DND-41 (cell line): Measurements from ENCODE around the gene CHRNB4.

Experiments used
- ATAC-seq: fragments of 200-7000 bp; cut with Tn5 transposase; 3 replicates; pipeline ENCODE4 v1.9.1; 2021; ENCODE audit warnings: low read depth; ENCODE audit not compliant: insufficient read depth
- DNase-seq: peaks from one replicate; pipeline ENCODE4 v3.0.0-alpha.2; 2020
- H2AFZ ChIP-seq: 2 replicates; pipeline ENCODE4 v1.6.0; 2012; ENCODE audit warnings: low read depth, low read length
- H3K27ac ChIP-seq: 2 replicates; pipeline ENCODE4 v1.5.1; 2012; ENCODE audit warnings: low read length, inconsistent platforms
- H3K27me3 ChIP-seq: fragments of 200-600 bp; sonication (generic); 2 replicates; pipeline ENCODE4 v1.6.0; 2012; ENCODE audit warnings: low read length, mild to moderate bottlenecking, inconsistent platforms; ENCODE audit not compliant: insufficient read depth, poor library complexity
- H3K36me3 ChIP-seq: 2 replicates; pipeline ENCODE4 v1.5.1; 2012; ENCODE audit warnings: low read length, inconsistent platforms; ENCODE audit not compliant: insufficient read depth
- H3K4me1 ChIP-seq: 2 replicates; pipeline ENCODE4 v1.5.1; 2012; ENCODE audit warnings: mild to moderate bottlenecking, low read length; ENCODE audit not compliant: insufficient read depth
- H3K4me2 ChIP-seq: 2 replicates; pipeline ENCODE4 v1.6.0; 2012; ENCODE audit warnings: mild to moderate bottlenecking, moderate library complexity, low read length, inconsistent platforms; ENCODE audit not compliant: insufficient read depth
- H3K4me3 ChIP-seq, 2 experiments: fragments of 200-600 bp in 1 of 2; shearing (Covaris generic) in 1 of 2; 2 replicates each; pipeline ENCODE4 v1.5.1; 2012 to 2016; ENCODE audit warnings: inconsistent platforms in 2 of 2, low read length in 2 of 2, mild to moderate bottlenecking in 2 of 2, low read depth in 1 of 2, moderate library complexity in 1 of 2
- H3K79me2 ChIP-seq: 2 replicates; pipeline ENCODE4 v1.6.0; 2012; ENCODE audit warnings: low read length, inconsistent platforms; ENCODE audit not compliant: insufficient read depth
- H3K9ac ChIP-seq: 2 replicates; pipeline ENCODE4 v1.6.0; 2012; ENCODE audit warnings: low read depth, mild to moderate bottlenecking, inconsistent platforms, low read length, moderate library complexity
- H3K9me3 ChIP-seq: 2 replicates; pipeline ENCODE4 v1.5.1; 2012; ENCODE audit warnings: low read length, moderate library complexity, mild to moderate bottlenecking, inconsistent platforms; ENCODE audit not compliant: insufficient read depth, severe bottlenecking
- H4K20me1 ChIP-seq: 2 replicates; pipeline ENCODE4 v1.6.0; 2012; ENCODE audit warnings: low read length; ENCODE audit not compliant: insufficient read depth
- EZH2 ChIP-seq: IDR thresholded peaks from 3 replicates; pipeline ENCODE4 v1.6.1; 2012; ENCODE audit warnings: borderline replicate concordance, low read depth, mild to moderate bottlenecking, moderate library complexity, low read length, inconsistent platforms; ENCODE audit not compliant: severe bottlenecking
- TF ChIP-seq, protein P1 (sequence below): IDR thresholded peaks from 2 replicates; pipeline ENCODE4 v1.5.1; 2012; ENCODE audit warnings: borderline replicate concordance, low read length, moderate library complexity, mild to moderate bottlenecking; ENCODE audit not compliant: poor library complexity, severe bottlenecking; ENCODE audit errors: extremely low read depth

Gene CHRNB4

DNA sequence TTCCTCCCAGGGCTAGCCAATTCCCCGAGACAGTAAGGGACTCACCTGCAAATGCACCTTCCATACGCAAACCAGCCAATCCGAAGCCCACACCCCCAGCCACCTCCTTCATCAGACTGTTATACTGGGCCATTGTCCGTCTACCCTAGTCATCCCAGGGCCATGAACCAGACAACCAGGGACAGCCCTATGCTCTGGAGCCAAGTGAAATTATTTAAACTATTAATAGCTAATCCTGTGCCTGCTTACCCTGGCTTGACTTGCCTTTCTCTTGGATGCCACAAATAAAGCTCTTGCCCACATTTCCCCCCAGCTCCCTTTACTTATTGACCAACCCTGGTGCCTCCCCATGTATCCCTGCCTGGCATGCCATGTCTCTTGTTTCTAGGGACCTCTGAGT, 4.0 kb upstream of the CHRNB4 start:
- Histone ChIP-seq H3K36me3 (no peaks in the 10 kb centered on the region), H3K4me3 (no peak overlapping the region), H3K9me3 (no peaks in the 10 kb centered on the region), H4K20me1 (no peaks in the 10 kb centered on the region), H3K4me2 (no peak overlapping the region), H3K4me1 (no peaks in the 10 kb centered on the region), H3K27ac (no peak overlapping the region), H3K79me2 (no peaks in the 10 kb centered on the region), H2AFZ (no peak overlapping the region), H3K27me3 (no peaks in the 10 kb centered on the region), H3K9ac (no peak overlapping the region)
- TF ChIP-seq, protein P1, sequence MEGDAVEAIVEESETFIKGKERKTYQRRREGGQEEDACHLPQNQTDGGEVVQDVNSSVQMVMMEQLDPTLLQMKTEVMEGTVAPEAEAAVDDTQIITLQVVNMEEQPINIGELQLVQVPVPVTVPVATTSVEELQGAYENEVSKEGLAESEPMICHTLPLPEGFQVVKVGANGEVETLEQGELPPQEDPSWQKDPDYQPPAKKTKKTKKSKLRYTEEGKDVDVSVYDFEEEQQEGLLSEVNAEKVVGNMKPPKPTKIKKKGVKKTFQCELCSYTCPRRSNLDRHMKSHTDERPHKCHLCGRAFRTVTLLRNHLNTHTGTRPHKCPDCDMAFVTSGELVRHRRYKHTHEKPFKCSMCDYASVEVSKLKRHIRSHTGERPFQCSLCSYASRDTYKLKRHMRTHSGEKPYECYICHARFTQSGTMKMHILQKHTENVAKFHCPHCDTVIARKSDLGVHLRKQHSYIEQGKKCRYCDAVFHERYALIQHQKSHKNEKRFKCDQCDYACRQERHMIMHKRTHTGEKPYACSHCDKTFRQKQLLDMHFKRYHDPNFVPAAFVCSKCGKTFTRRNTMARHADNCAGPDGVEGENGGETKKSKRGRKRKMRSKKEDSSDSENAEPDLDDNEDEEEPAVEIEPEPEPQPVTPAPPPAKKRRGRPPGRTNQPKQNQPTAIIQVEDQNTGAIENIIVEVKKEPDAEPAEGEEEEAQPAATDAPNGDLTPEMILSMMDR: no peak
- TF ChIP-seq EZH2: no peak
- ATAC-seq: no peak
- DNase-seq: no peak

DNA sequence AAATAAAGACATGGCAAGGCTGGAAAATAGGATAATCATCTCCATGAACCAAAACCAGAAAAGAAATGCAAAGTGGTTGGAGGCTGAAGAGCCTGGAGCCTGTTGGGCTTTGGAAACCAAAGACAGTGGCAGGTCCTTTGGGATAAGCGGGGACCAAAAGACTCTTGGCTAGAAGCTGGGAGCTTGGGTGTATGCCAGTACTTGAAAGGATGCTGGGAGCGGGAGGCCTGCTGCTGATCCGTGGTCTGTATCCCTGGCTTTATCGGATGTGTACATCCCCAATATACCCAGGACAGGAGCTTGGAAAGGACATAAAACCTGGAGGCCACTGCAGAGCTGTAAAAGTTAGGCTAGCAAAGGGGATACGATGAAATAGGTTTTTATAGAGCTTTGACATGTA, 1.3 kb upstream of the CHRNB4 start:
- no peaks in the 10 kb centered on the region for H3K79me2 ChIP-seq

DNA sequence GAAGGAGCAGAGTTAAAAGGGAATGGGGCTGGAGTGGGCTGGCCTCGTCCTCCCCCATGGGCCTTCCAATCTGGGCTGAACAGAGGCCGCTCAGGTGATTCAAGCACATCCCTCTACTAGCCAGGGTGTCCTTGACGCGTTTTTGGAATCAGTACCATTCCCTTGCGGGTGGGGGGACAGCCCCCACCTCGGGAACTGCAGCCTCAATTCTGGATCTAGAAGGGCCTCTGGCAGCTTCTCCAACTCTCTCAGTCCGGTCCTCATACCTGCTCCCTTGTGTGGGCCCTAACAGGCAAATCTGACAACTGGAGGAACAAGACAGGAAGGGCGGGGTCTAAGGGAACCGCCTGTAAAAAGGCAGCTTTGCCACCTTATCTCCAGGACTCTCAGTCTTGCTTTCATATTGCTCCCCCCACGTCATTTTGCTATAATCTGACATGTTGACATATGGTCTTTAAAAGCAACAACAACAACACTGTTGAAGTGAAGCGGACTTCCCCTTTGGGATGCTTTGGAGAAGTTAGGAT, 802 bp upstream of the CHRNB4 start:
- Histone ChIP-seq H2AFZ (no peak overlapping the region), H3K27me3 (no peaks in the 10 kb centered on the region), H3K9ac (no peak overlapping the region), H3K36me3 (no peaks in the 10 kb centered on the region), H4K20me1 (no peaks in the 10 kb centered on the region), H3K9me3 (no peaks in the 10 kb centered on the region), H3K27ac (no peak overlapping the region), H3K4me2 (no peak overlapping the region), H3K4me3 (no peak overlapping the region), H3K79me2 (no peaks in the 10 kb centered on the region), H3K4me1 (no peaks in the 10 kb centered on the region)
- no peak for TF ChIP-seq EZH2
- TF ChIP-seq, protein P1: no peak
- ATAC-seq (no peak), DNase-seq (no peak)

More for the DNA sequence above, 1.3 kb upstream of the CHRNB4 start:
- Histone ChIP-seq H4K20me1 (no peaks in the 10 kb centered on the region), H3K9ac (no peak overlapping the region), H2AFZ (no peak overlapping the region), H3K27me3 (no peaks in the 10 kb centered on the region), H3K9me3 (no peaks in the 10 kb centered on the region), H3K4me1 (no peaks in the 10 kb centered on the region), H3K4me2 (no peak overlapping the region), H3K27ac (no peak overlapping the region), H3K4me3 (no peak overlapping the region), H3K36me3 (no peaks in the 10 kb centered on the region)
- TF ChIP-seq EZH2: no peak
- TF ChIP-seq, protein P1: no peak
- no peak for ATAC-seq
- no peak for DNase-seq

DNA sequence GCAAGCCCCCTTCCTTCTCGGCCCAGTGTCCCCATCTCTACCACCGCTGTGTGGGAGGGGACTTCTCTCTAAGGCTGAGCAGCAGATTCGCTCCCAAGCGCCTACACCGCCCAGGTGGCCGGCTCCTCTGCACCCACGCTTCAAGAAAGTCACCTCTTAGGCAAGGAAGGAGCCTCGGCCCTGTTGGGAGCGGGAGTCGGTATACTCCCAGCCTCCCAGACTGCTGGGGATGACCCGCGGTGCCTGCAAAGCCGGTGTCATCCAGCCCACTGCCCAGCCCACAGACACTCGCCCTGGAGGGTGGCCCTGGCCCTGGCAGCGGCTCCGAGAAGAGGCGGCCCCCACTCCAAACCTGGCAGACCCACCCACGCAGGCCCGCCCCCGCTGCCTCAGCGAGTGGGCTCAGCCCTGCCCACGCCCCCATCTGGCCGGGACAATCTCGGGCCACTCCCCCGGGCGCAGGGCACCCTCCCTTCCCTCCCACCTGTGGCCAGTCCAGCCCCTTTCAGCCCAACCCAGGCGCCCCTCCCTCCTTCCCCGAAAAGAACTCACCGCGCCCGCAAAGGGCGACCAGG, 396 bp downstream of the CHRNB4 start:
- Histone ChIP-seq H3K79me2 (no peaks in the 10 kb centered on the region), H3K27ac (no peak overlapping the region), H3K4me3 (no peak overlapping the region), H3K4me2 (no peak overlapping the region), H3K36me3 (no peaks in the 10 kb centered on the region), H4K20me1 (no peaks in the 10 kb centered on the region), H3K27me3 (no peaks in the 10 kb centered on the region), H3K9ac (no peak overlapping the region), H3K9me3 (no peaks in the 10 kb centered on the region), H2AFZ (no peak overlapping the region), H3K4me1 (no peaks in the 10 kb centered on the region)
- ATAC-seq (no peak), DNase-seq (no peak)
- TF ChIP-seq, protein P1: no peak
- no peak for TF ChIP-seq EZH2
